ENCODE results near the gene KLF13. TPM values are rescaled to one million over a fixed set of nuclear protein-coding genes. Genes with fewer than 3 reads are reported as not detected.
A peak's percentile ranks its signal among the peaks of the same experiment; 100 is the strongest.

KLF13 gene
- total RNA-seq, 2 donors from 2014 or later, result 184 to 226 TPM

GRCh38 chr15:31327669-31328427, 1.2 kb downstream of the KLF13 start:
- Mint-ChIP-seq H3K4me1 (peaks cover 56% of the 10 kb centered on the region), H3K27me3 (no peaks in the 10 kb centered on the region), H3K27ac (peak overlapping the region; percentile 93), H3K36me3 (ENCODE audit: low read depth) (peaks cover 8% of the 10 kb centered on the region), H3K4me3 (peak overlapping the region; percentile 98)
- H3K9me3 ChIP-seq (ENCODE audit: control insufficient read depth, low read length, poor library complexity, severe bottlenecking), result no peaks in the 10 kb centered on the region
- DNase-seq, result peak; percentile 77 to 85 (median 82)
- ATAC-seq, result peak; percentile 15

DNA sequence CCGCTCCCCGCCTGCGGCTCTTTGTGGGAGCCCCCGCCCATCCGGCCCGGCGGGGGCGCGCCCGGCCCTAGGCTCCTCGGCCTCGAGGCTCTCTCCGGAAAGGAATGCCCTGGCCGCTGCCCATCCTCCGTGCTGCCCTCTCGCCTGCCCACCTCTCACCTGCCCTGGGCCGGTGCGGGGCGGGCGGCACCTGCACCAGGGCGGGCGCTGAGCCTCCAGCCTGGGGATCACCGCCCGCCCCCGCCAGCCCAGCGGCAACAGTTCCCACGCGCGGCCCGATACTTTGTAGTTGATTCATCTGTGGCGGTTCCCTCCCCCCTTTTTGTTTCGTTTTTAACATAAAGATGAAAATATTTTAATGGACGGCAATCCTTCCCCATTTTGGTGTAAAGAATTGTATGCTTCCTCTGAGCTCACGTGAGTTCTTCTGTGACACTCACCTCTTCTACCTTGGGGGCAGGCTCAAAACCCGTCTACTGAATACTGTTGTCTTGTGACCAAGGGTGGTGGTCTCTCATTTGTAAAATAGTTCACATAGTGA, 1.9 kb downstream of the KLF13 start:
- Mint-ChIP-seq H3K27me3 (no peaks in the 10 kb centered on the region), H3K4me1 (peaks cover 54% of the 10 kb centered on the region), H3K27ac (peak overlapping the region; percentile 93), H3K36me3 (ENCODE audit: low read depth) (peaks cover 8% of the 10 kb centered on the region), H3K4me3 (peak overlapping the region; percentile 98)
- DNase-seq (peak; percentile 53 to 63 (median 56)), ATAC-seq (peak; percentile 5)
- no peaks in the 10 kb centered on the region for H3K9me3 ChIP-seq (ENCODE audit: control insufficient read depth, low read length, poor library complexity, severe bottlenecking)

- peak in 2 of 3 donors; percentile 41 to 47 for DNase-seq
- no peaks in the 10 kb centered on the region for H3K27me3 Mint-ChIP-seq
- H3K4me1 Mint-ChIP-seq, result peaks cover 53% of the 10 kb centered on the region
- H3K36me3 Mint-ChIP-seq (ENCODE audit: low read depth), result peaks cover 8% of the 10 kb centered on the region
- H3K27ac Mint-ChIP-seq, result peak overlapping the region; percentile 93
- H3K9me3 ChIP-seq (ENCODE audit: control insufficient read depth, low read length, poor library complexity, severe bottlenecking), result no peaks in the 10 kb centered on the region
- no peak for ATAC-seq
- peak overlapping the region; percentile 98 for H3K4me3 Mint-ChIP-seq
These were observed 2.5 kb downstream of the KLF13 start for GRCh38 chr15:31328969-31329639.

GRCh38 chr15:31329640-31330010, 3.0 kb downstream of the KLF13 start:
- no peak for DNase-seq
- no peaks in the 10 kb centered on the region for H3K9me3 ChIP-seq (ENCODE audit: control insufficient read depth, low read length, poor library complexity, severe bottlenecking)
- H3K27ac Mint-ChIP-seq, result peak overlapping the region; percentile 93
- H3K4me1 Mint-ChIP-seq, result peaks cover 48% of the 10 kb centered on the region
- no peaks in the 10 kb centered on the region for H3K27me3 Mint-ChIP-seq
- H3K36me3 Mint-ChIP-seq (ENCODE audit: low read depth), result peaks cover 8% of the 10 kb centered on the region
- peak overlapping the region; percentile 98 for H3K4me3 Mint-ChIP-seq
- ATAC-seq, result no peak

DNA sequence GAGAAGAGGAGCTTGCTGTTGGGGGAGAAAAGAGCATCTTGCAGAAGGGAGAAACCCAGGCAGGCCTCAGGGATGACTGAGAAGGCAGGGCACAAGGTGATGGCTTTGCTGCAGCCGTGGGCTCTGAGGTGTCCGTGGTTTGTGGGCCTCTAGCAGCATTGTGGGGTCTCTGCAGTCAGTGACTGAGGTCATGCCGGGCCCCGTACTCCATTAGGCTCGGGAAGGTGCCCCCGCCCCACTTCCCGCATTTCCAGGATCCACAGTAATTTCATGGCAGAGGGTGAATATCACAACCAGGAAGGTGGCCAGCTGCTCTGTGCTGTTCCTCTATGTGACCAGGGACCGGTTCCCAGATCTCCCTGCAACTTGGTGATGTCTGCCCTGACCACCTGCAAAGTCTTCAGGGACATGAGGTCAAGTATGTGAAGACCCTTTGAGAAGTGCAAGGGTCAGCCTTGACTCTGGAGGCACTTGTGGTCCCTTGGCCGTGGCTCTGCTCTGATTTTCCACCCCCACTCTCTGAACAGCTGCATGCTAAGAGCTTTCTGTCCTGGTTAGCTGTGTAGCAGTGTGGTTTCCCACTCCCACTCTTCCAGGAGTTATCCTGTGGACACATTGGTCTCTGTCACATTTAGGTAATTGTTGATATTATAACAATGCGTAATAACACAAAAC, 3.6 kb downstream of the KLF13 start:
- DNase-seq, result no peak
- peaks cover 49% of the 10 kb centered on the region for H3K4me1 Mint-ChIP-seq
- peak overlapping the region; percentile 98 for H3K4me3 Mint-ChIP-seq
- H3K36me3 Mint-ChIP-seq (ENCODE audit: low read depth), result peaks cover 8% of the 10 kb centered on the region
- H3K27ac Mint-ChIP-seq, result peak overlapping the region; percentile 86
- H3K27me3 Mint-ChIP-seq, result no peaks in the 10 kb centered on the region
- no peaks in the 10 kb centered on the region for H3K9me3 ChIP-seq (ENCODE audit: control insufficient read depth, low read length, poor library complexity, severe bottlenecking)
- ATAC-seq, result no peak

DNA sequence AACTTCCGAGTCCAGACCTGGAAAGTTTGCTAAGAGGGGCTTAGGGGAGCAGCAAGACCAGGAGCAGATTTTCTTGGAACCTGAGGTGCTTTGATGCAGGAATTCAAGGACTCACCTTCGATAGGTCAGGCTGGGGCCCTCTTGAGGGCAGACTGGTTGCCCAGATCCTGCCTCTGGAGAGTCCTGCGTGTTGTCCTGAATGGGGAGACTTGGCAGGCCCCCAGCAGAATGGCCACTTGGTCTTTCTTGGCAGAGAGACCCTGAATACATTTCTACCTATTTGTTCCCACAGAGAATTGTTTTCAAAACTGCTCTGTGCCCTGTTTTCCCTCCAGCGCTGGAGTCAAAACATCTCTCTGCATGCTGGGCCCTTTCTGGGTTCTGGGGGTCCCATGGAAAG, 4.2 kb downstream of the KLF13 start:
- Mint-ChIP-seq H3K27me3 (no peaks in the 10 kb centered on the region), H3K4me3 (peak overlapping the region; percentile 98), H3K4me1 (peaks cover 50% of the 10 kb centered on the region), H3K27ac (peak overlapping the region; percentile 86), H3K36me3 (ENCODE audit: low read depth) (peaks cover 8% of the 10 kb centered on the region)
- DNase-seq (no peak), ATAC-seq (no peak)
- no peaks in the 10 kb centered on the region for H3K9me3 ChIP-seq (ENCODE audit: control insufficient read depth, low read length, poor library complexity, severe bottlenecking)

DNA sequence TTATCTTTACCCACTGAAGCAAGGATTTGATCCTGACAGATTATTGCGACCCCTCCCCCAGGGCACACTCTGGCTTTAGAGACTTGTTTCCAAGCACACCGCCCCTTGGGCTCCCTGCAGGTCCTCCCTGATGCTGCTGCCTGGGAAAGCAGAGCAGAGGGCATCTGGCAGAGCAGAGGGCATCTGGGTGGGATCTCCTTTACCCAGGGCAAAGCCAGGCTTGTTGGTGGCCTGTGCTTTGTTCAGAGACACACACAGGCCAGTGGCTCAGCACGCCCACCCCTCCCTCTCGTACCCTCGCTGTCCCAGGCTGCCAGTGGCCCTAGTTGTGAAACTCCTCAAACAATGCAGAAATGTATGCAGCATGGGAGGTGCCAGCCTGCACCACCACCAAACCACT, 4.8 kb downstream of the KLF13 start:
- H3K27ac Mint-ChIP-seq, result peak overlapping the region; percentile 86
- no peaks in the 10 kb centered on the region for H3K27me3 Mint-ChIP-seq
- peaks cover 8% of the 10 kb centered on the region for H3K36me3 Mint-ChIP-seq (ENCODE audit: low read depth)
- ATAC-seq (no peak), DNase-seq (no peak)
- H3K4me1 Mint-ChIP-seq, result peaks cover 53% of the 10 kb centered on the region
- H3K9me3 ChIP-seq (ENCODE audit: control insufficient read depth, low read length, poor library complexity, severe bottlenecking), result no peaks in the 10 kb centered on the region
- H3K4me3 Mint-ChIP-seq, result peak overlapping the region; percentile 98

- peaks cover 60% of the 10 kb centered on the region for H3K4me1 Mint-ChIP-seq
- H3K27me3 Mint-ChIP-seq, result no peaks in the 10 kb centered on the region
- DNase-seq (no peak), ATAC-seq (no peak)
- no peaks in the 10 kb centered on the region for H3K9me3 ChIP-seq (ENCODE audit: control insufficient read depth, low read length, poor library complexity, severe bottlenecking)
- peak overlapping the region; percentile 98 for H3K4me3 Mint-ChIP-seq
- H3K27ac Mint-ChIP-seq, result peak overlapping the region; percentile 86
- H3K36me3 Mint-ChIP-seq (ENCODE audit: low read depth), result peaks cover 8% of the 10 kb centered on the region
These were observed 5.5 kb downstream of the KLF13 start for GRCh38 chr15:31332020-31332680.

DNA sequence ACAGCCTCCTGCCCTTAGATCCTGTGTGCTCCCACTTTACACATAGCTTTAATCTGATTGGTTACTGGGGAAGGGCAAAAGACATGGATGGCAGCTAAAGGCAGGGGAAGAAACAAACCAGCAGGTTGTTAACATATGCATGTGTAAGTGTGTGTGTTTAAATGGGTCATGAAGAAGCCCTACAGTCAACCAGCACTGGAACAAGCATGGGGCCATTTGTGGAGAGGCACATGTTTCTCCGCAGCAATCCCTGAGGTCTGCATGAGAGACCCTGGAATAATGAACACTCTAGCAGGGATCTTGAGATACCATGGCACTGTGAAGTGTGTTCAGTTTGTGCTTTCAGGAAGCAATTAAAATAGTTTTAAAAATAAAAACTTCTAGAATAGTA, 6.0 kb downstream of the KLF13 start:
- DNase-seq (no peak), ATAC-seq (no peak)
- Mint-ChIP-seq H3K4me1 (peaks cover 65% of the 10 kb centered on the region), H3K27ac (peak overlapping the region; percentile 86), H3K27me3 (no peaks in the 10 kb centered on the region), H3K36me3 (ENCODE audit: low read depth) (peaks cover 8% of the 10 kb centered on the region), H3K4me3 (peak overlapping the region; percentile 98)
- no peaks in the 10 kb centered on the region for H3K9me3 ChIP-seq (ENCODE audit: control insufficient read depth, low read length, poor library complexity, severe bottlenecking)

GRCh38 chr15:31333119-31333518, 6.5 kb downstream of the KLF13 start:
- Mint-ChIP-seq H3K36me3 (ENCODE audit: low read depth) (peaks cover 10% of the 10 kb centered on the region), H3K4me1 (peaks cover 69% of the 10 kb centered on the region), H3K27ac (peak overlapping the region; percentile 86), H3K4me3 (peak overlapping the region; percentile 28), H3K27me3 (no peaks in the 10 kb centered on the region)
- DNase-seq (no peak), ATAC-seq (no peak)
- H3K9me3 ChIP-seq (ENCODE audit: control insufficient read depth, low read length, poor library complexity, severe bottlenecking), result no peaks in the 10 kb centered on the region

- no peak overlapping the region for H3K4me3 Mint-ChIP-seq
- DNase-seq (no peak), ATAC-seq (no peak)
- peak overlapping the region; percentile 93 for H3K27ac Mint-ChIP-seq
- no peaks in the 10 kb centered on the region for H3K27me3 Mint-ChIP-seq
- H3K9me3 ChIP-seq (ENCODE audit: control insufficient read depth, low read length, poor library complexity, severe bottlenecking), result no peaks in the 10 kb centered on the region
- H3K36me3 Mint-ChIP-seq (ENCODE audit: low read depth), result peaks cover 8% of the 10 kb centered on the region
- peaks cover 70% of the 10 kb centered on the region for H3K4me1 Mint-ChIP-seq
These were observed 7.2 kb downstream of the KLF13 start for GRCh38 chr15:31333820-31334219.

GRCh38 chr15:31335989-31336592, 9.5 kb downstream of the KLF13 start:
- no peak for DNase-seq
- Mint-ChIP-seq H3K27ac (peak overlapping the region; percentile 93), H3K27me3 (no peaks in the 10 kb centered on the region), H3K4me3 (peak overlapping the region; percentile 71), H3K36me3 (ENCODE audit: low read depth) (peaks cover 5% of the 10 kb centered on the region), H3K4me1 (peaks cover 69% of the 10 kb centered on the region)
- no peak for ATAC-seq
- H3K9me3 ChIP-seq (ENCODE audit: control insufficient read depth, low read length, poor library complexity, severe bottlenecking), result no peaks in the 10 kb centered on the region
